HL-60 (cell line): ENCODE data around the gene IFIT3.
"Not testable (repeated sequence)": the region's sequence is repeated elsewhere in the genome, so short reads cannot be mapped to it uniquely, and the experiment has no call there.

ENCODE experiments used
- POLR2AphosphoS5 ChIP-seq: IDR thresholded peaks from 2 replicates; pipeline ENCODE4 v1.6.1; 2012; ENCODE audit warnings: low read depth
- SPI1 ChIP-seq: IDR thresholded peaks from 2 replicates; pipeline ENCODE4 v1.6.1; 2012; ENCODE audit warnings: low read depth, mild to moderate bottlenecking, borderline replicate concordance
- TF ChIP-seq, protein P1 (sequence below): IDR thresholded peaks from one replicate; pipeline ENCODE4 v1.5.1; 2011; ENCODE audit warnings: low read length, control low read depth, inconsistent platforms; ENCODE audit not compliant: insufficient read depth

DNA sequence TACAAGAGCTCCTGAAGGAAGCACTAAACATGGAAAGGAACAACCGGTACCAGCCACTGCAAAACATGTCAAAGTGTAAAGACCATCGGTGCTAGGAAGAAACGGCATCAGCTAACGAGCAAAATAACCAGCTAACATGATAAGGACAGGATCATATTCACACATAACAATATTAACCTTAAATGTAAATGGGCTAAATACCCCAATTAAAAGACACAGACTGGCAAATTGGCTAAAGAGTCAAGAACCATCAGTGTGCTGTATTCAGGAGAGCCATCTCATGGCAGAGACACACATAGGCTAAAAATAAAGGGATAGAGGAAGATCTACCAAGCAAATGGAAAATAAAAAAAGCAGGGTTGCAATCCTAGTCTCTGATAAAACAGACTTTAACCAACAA is 9.8 kb upstream of the IFIT3 start:
- not testable (repeated sequence) for TF ChIP-seq POLR2AphosphoS5, SPI1
- TF ChIP-seq, protein P1, sequence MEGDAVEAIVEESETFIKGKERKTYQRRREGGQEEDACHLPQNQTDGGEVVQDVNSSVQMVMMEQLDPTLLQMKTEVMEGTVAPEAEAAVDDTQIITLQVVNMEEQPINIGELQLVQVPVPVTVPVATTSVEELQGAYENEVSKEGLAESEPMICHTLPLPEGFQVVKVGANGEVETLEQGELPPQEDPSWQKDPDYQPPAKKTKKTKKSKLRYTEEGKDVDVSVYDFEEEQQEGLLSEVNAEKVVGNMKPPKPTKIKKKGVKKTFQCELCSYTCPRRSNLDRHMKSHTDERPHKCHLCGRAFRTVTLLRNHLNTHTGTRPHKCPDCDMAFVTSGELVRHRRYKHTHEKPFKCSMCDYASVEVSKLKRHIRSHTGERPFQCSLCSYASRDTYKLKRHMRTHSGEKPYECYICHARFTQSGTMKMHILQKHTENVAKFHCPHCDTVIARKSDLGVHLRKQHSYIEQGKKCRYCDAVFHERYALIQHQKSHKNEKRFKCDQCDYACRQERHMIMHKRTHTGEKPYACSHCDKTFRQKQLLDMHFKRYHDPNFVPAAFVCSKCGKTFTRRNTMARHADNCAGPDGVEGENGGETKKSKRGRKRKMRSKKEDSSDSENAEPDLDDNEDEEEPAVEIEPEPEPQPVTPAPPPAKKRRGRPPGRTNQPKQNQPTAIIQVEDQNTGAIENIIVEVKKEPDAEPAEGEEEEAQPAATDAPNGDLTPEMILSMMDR: not testable (repeated sequence)
